Measurements from ENCODE around the gene TPM4.
"Not testable (repeated sequence)": the region's sequence is repeated elsewhere in the genome, so short reads cannot be mapped to it uniquely, and the experiment has no call there.

The TPM4 gene

DNA sequence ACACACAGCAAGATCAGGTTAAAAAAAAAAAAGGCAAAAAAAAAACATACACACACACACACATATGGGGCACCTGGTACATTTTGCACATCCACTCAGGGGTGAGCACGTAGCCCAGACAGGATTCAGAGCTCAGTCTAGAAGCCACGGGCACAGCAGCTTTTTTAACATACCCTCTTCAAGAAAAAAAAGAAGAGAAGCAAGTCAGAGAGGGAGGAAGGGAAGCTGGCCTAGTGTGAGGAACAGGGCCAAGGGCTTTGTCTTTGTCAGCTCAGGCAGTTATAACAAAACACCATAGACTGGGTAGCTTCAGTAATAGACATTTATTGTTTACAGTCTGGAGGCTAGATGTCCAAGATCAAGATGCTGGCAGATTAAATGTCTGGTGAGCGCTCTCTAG is 2.3 kb upstream of the TPM4 start:
- DNase-seq (ENCODE audit: low read depth in 2 of 2): no peak

DNA sequence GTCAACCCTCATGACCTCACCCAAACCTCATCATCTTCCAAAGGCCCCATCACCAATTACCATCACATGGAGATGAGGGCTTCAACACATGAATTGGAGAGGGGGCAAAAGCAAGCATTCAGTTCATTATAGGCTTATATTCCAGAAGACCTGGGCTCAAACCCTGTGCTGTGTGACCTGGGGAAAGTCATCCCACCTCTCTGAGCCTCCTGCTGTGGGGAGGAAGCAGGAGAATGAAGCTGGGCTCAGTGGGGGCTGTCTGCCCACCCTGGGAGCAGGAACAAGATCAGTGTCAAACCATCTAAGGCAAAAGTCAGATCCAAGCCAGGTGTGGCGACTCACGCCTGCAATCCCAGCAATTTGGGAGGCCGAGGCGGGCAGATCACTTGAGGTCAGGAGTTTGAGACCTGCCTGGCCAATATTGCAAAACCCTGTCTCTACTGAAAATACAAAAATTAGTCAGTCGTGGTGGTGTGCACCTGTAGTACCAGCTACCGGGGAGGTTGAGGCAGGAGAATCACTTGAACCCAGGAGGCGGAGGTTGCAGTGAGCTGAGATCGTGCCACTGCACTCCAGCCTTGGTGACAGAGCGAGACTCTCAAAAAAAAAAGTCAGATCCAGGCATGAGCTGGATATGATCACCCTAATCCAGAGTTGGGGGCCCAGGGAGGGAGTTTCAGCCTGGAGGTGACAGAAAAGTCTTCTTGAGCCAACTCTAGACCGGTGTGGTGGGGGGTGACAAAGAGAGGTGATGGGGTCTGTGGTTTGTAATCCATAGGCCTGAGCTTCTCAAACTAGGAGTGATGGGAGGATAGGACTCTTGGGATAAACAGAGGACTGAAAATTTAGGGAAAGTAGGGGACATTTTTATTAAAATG is 1.6 kb upstream of the TPM4 start:
- DNase-seq (ENCODE audit: low read depth in 2 of 2): no peak

DNA sequence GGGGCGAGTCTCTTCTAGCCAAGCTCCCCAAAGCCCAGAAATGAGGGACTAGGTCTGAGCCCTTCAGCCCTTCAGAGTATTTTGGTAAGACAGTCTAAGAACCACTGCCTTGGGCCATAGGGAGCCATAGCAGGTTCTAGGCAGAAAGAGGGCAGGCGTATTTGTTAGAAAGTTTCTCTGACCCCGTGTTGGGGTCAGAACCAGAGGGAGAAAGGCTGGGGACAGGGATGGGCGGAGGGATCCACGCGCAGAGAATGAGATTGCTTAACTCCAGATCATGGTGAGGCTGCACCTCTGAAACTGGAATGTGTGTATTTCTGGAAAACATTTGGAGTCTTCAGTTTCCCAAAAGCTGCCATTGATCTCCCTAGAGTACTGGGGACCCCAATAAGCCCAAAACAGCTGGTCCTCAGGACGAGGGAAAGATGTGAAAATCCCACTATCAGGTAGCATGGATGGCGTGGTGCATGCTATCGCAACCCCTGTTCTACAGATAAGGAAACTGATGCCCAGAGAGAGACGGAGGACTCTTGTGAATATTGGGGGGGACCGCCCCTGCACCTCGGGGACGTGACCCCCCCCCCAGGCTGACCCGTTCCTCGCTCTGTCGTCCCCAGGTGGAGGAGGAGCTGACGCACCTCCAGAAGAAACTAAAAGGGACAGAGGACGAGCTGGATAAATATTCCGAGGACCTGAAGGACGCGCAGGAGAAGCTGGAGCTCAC is 703 bp upstream of the TPM4 start:
- no peak for DNase-seq (ENCODE audit: low read depth in 2 of 2)

DNA sequence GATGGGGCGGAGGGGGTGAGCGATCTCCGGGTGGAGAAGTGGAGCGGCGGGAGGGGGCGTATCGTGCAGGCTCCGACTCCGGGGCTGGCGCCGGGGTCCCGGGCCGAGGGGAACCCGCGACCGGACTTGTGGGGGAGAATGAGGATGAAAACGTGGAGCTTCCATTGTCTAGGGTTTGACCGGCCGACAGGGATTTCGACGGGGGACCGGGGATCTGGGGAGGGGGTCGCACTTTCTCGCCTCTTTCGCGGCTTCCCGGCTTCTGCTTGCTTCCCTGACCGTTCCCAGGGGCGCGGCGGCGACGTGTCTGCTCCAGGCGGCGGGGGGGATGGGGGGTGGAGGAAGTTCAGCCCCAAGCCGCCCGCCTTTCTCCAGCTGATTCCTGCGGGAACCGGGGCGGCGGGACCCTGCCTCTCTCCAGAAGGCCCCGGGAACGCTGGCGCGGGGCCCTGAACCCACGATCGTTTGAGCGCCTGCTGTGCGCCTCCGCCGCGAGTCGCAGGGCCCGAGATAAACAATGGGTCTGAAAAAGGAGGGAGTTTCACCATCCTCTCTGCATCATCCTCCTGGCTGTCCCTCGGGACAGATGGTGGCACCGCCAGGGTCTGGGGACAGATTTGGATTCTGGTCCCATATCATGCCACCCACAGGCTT is 790 bp downstream of the TPM4 start:
- no peak for DNase-seq (ENCODE audit: low read depth in 2 of 2)

DNA sequence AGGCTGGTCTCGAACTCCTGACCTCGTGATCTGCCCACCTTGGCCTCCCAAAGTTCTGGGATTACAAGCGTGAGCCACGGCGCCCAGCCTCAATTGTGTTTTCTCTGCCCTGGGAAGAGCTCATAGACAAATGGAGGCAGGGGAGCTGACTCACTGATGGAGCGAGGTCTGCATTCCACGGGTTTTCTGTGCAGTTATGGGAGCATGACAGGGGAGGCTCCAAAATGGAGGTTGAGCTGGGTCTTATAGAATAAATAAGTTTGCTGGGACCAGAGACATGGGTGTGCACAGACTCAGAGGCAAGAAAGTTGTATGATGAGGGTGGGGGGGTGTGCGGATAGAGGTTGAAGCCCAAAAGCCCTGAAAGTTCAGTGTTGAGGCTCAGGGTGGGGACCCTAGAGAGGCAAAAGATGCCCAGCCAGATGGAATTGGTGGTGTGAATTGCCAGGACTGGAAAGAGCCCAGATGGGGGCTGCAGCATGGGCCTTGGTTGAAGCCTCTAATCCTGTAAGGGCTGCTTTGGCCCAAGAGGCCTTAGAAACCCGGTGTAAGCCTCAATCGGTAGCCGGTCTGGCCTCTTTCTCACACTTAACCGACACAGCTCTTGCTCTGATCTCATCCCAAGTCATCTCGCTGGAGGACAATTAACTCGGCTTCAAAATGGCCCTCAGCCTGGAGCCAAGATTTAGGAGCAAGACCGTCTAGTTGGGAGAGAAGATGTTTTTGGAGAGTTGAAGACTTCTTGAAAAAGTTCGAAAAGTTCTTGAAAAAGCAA is 1.9 kb downstream of the TPM4 start:
- no peak for DNase-seq (ENCODE audit: low read depth in 2 of 2)

DNA sequence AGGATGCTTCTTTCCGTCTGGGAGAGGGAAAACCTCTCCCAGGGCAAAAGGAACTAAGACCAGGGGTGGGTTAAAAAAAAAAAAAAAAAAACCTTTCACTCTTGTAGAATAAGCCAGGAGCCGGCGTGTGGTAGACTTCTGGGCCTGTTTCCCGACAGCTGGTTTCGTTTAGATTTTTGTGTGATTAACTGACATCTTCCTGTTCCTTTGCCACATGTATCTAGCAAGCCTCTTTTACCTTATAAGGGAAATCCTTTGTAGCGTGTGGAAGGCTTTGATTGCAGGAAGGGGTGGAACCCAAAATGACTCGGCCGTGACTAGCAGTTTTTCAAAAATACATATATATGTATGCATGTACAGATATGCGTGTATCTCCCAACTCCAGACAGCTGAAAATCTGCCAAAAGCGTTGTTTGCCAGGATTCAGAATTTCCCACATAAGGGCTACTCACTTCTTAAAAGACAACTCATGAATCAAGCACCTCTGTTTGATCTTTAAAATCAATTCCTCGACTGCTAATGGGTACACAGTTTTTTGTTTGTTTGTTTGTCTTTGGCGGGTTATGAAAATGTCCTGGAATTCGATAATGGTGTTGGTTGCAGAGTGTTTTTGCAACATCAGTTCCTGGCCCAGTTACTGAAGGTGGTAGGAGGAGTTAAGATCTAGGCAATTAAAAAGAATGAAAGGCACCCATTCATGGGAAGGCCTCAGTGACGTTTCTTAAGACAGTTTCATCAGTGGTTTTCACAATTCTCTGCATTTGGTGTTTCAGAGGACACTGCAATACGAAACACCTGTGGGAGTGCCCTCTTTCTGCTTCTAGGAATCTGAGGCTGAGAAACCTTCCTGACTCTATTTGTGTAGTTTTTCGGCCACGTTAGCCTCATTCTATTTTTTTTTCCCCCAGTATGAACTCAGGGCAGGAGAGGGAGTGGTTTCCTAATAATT is 2.7 kb downstream of the TPM4 start:
- DNase-seq (ENCODE audit: low read depth in 2 of 2): no peak

DNA sequence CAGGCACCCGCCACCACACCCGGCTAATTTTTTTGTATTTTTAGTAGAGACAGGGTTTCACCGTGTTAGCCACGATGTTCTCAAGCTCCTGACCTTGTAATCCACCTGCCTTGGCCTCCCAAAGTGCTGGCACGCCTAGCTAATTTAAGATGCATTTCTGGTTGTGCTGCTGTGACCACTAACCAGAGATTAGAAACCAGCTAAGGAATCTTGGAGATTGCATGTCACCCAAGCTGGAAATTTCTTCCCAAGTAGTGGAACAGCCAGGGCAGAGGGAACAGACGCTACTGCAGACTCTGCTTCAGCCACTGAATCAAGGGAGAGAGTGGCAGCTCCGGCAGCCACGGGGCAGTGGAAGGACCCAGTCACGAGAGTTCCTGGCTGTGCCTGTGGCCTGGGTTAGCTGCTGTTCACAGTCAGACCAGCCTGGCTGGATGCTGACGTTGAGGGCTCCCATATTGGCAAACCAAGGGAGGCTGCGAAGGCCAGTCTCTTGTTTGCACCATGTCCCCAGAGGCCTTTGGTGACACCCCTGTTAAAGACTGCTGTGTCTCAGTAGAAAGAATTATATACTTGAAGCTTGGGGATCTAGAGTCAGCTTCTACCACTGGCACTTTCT is 7.9 kb downstream of the TPM4 start:
- no peak for DNase-seq (ENCODE audit: low read depth in 2 of 2)

DNA sequence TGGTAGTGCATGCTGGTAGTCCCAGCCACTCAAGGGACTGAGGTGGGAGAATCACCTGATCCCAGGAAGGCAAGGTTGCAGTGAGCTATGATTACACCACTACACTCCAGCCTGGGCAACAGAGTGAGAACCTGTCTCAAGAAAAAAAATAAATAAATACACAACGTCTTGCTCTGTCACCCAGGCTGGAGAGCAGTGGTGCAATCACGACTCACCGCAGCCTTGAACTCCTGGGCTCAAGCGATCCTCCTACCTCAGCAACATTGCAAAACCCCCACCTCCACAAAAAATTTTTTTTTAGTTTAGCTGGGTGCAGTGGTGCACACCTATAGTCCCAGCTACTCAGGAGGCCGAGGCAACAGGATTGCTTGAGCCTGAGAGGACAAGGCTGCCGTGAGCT is 8.8 kb downstream of the TPM4 start:
- DNase-seq (ENCODE audit: low read depth in 2 of 2): no peak

DNA sequence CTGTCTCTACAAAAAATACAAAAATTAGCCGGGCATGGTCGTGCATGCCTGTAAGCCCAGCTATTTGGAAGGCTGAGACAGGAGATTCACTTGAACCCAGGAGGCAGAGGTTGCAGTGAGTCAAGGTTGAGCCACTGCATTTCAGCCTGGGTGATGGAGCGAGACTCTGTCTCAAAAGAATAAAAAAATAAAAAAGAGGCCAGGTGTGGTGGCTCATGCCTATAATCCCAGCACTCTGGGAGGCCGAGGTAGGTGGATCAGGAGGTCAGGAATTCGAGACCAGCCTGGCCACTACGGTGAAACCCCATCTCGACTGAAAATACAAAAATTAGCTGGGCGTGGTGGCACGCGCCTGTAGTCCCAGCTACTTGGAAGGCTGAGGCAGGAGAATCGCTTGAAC is 11.1 kb downstream of the TPM4 start:
- not testable (repeated sequence) for DNase-seq (ENCODE audit: low read depth in 2 of 2)

DNA sequence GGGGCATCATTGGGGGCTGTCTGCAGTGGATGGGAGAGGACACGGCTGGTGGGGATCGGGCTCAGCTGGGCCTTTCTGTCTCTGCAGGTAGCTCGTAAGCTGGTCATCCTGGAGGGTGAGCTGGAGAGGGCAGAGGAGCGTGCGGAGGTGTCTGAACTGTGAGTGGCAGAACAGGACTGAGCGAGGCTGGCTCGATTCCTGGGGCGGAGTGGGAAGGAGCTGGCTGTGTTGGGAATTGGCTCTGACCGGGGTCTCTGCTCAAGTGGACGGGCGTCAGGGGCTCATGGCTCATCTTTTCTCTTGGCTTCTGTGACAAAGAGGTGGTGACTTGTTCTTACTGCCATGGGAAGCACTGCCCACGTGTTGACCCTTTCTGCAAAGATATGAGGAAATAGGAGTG is 11.6 kb downstream of the TPM4 start:
- no peak for DNase-seq (ENCODE audit: low read depth in 2 of 2)

DNA sequence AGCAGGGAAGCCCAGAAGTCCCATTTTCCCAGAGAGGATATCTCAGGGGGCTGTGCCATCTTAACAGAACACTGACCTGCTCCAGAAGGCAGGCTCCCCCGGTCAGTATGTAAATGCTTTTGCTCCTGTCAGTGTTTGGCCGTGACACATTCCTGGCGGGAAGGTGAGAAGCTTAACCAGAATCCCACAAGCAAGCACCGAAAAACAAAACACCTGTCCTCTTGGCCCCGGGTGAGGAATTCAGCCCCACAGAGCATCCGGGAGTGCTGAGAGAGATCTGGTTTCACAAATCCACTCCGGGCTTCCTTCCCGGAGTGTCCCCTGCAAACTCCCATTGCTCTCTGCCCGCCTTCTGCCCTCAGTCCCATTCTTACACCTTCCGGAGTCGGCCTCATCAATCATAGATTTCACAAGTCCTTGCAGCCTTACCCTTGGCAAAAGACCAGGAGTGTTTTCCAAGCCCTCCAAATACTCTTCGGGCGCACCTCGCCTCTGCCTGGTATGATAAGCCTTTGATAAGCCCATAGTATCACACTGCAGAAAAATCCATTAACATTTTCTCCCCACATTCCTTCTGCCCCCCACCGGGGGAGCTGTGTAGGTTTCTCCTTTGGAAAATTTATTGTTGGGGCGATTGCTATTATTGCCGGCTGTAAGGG is 12.2 kb downstream of the TPM4 start:
- DNase-seq (ENCODE audit: low read depth in 2 of 2): no peak

DNA sequence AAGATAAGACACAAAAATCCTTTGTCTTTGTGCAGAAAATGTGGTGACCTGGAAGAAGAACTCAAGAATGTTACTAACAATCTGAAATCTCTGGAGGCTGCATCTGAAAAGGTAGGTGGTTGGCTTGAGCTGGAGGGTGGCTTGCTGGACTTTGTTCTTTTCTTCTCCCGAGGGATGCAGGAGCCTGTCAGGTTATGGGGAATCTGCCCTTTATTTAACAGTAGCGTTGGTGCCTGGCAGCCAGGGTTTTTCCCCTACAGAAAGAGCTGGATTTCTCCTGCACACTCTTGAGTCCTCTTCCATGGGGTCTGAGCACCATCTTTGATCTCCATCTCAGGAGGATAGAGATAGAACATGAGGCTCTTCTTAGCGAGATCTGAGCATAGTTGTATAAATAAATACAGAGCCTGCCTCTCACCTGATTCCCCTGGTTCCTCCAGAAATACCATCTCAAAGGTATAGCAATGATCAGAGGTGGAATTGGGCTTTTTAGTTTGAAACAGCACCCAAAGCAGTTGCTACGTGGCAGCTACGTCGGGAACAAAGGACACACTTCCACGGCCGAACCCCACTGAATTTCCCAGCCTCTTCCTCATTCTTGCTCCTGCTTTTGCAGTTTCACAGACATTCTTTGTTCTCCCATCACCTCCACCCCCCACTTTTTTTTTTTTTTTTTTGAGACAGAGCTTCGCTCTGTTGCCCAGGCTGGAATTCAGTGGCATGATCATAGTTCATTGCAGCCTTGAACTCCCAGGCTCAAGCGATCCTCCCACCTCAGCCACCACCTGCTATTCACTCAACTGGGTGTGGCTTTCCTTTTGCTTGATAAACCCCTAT is 12.9 kb downstream of the TPM4 start:
- DNase-seq (ENCODE audit: low read depth in 2 of 2): no peak

DNA sequence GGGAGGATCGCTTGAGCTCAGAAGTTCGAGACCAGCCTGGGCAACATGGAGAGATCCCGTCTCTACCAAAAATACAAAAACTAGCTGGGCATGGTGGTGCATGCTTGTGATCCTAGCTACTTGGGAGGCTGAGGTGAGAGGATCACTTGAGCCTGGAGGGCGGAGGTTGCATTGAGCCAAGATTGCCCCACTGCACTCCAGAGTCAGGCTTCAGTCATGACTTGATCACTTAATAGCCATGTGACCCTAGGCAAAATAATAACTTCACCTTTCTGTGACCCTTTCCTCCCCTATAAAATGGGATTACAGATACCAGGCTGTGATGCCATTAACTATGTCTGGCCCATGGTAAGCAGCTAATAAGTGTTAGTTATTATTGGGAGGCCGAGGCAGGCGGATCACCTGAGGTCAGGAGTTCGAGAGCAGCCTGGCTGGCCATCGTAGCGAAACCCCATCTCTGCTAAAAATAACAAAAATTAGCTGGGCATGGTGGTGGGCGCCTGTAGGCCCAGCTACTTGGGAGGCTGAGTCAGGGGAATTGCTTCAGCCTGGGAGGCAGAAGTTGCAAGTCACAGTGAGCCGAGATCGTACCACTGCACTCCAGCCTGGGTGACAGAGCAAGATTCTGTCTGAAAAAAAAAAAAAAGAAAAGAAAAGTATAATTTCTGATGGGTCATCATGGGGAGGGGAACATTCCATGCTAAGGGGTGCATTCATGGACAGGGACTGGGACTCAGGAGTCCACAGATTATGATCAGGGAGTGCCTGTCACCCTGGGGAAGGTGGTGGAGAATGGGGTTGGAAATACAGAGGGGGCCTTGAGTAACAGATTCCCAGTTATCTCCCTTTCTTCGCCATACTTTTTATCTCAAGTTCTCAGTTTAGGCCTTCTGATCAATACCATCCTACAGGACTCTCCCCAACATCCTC is 15.5 kb downstream of the TPM4 start:
- DNase-seq (ENCODE audit: low read depth in 2 of 2): no peak

DNA sequence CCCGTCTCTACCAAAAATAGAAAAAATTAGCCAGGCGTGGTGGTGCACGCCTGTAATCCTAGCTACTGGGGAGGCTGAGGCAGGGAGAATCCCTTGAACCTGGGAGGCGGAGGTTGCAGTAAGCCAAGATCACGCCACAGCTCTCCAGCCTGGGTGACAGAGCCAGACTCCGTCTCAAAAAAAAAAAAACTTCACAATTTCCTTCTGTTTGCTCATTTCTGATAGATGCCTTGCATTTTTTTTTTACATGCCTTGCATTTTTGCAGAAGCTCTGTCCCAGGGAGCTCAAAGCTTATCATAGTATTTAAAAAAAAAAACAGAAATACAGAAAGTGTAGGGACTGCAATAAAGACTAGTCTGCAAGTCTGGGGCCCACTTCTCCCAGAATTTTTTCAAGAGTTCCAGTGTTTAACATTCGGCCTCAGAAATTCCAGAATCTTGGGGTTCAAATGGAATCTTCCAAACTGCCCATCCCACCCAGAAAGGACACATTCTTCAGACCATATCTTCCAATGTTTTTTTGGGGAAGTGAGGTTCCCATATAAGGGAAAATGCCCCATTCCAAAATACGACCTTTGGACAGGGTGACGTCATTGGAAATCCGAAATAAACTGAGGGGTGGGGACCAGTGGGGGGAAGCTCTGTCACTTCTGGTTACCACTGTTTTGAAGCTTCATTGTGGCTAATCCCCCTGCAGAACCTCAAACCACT is 18.2 kb downstream of the TPM4 start:
- no peak for DNase-seq (ENCODE audit: low read depth in 2 of 2)

DNA sequence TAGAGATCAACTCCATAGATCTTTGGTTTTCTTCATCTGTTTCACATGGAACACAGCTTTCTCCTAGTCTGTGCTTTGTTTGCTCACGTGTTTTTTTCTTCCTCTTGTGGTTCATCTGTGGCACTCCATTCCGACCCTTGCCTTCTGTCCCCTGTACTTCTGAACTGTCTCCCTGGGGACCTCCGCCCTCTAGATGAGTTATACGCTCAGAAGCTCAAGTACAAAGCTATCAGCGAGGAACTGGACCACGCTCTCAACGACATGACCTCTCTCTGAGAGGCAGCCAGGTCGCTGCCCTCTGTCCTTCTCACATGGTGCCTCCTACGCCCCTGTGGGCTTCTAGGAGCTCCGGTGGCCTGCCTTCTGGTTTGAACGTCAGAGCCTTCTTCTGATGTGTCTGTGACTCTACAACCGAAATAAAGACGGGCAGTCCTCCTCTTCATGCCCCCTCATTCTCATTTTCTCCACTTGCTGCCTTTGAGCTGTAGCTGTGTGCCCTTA is 18.8 kb downstream of the TPM4 start:
- no peak for DNase-seq (ENCODE audit: low read depth in 2 of 2)

DNA sequence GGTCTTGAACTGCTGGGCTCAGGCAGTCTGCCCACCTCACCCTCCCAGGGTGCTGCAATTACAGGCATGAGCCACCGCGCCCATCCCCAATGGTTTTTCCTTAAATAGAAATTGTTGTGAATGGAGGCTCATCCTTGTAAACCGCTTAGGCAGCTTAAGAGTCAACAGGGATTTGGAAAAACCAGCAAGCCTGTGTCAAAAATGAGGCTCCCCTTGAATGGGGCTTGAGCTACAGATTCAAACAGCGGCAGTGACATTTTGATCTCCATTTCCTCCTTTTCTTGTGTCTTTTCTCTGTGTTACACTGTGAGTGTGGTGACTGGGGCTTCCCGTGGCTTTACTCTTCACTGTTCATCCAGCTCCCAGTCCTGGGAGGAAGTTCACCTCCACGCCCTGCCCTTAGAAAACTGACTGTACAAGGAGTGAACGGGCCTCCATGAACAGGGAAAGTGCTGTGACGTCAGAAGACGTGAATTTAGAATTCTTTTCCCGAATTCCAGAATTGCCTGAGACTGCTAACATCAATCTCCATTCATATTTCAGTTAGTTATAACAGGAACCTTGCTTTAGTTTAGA is 20.1 kb downstream of the TPM4 start:
- DNase-seq (ENCODE audit: low read depth in 2 of 2): no peak

DNA sequence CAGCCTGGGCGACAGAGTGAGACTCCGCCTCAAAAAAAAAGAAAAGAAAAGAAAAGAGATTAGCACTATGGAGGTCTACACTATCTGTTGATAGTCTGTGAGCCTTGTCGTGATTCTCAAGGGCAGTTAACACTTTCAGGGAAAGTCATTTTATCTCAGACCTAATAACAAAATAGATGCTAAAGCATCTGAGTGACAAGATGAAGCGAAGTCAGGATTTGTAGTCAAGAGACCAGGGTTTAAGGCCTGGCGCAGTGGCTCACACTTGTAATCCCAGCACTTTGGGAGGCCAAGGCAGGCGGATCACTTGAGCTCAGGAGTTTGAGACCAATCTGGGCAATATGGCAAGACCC is 22.1 kb downstream of the TPM4 start:
- no peak for DNase-seq (ENCODE audit: low read depth in 2 of 2)
